Left lung (tissue), 10 donors: ENCODE data around the gene GCGR. TPM values are rescaled to one million over a fixed set of nuclear protein-coding genes. Genes with fewer than 3 reads are reported as not detected.

ENCODE experiments used
- ATAC-seq: fragments of 200-7000 bp; cut with Tn5 transposase; one replicate; pipeline ENCODE4 v1.9.1; 2020; ENCODE audit warnings: moderate library complexity
- DNase-seq, 4 donors: peaks; one replicate each; pipeline ENCODE4 v3.0.0-alpha.2; 2013 to 2020
- H3K27ac ChIP-seq, 2 donors: fragments of 200-600 bp; sonication (generic) in 1 of 2; one replicate each; pipeline versions ENCODE4 v1.5.0 to v1.8.0; 2020 to 2021
- H3K27me3 ChIP-seq, 2 donors: fragments of 200-600 bp; sonication (generic) in 1 of 2; one replicate each; pipeline versions ENCODE4 v1.5.0 to v1.8.0; 2020 to 2021
- H3K36me3 ChIP-seq, 2 donors: fragments of 200-600 bp; sonication (generic) in 1 of 2; one replicate each; pipeline versions ENCODE4 v1.5.0 to v1.8.0; 2020 to 2021
- H3K4me1 ChIP-seq, 2 donors: fragments of 200-600 bp; one replicate each; pipeline ENCODE4 v1.8.0; 2021
- H3K4me3 ChIP-seq, 2 donors: fragments of 200-600 bp; sonication (generic) in 1 of 2; one replicate each; pipeline versions ENCODE4 v1.5.0 to v1.8.0; 2020 to 2021; ENCODE audit warnings: mild to moderate bottlenecking in 1 of 2
- H3K9me3 ChIP-seq, 2 donors: fragments of 200-600 bp; sonication (generic) in 1 of 2; one replicate each; pipeline versions ENCODE4 v1.5.0 to v1.8.0; 2020 to 2021
- CTCF ChIP-seq, 2 donors: fragments of 200-600 bp; sonication (generic) in 1 of 2; IDR thresholded peaks; one replicate each; pipeline versions ENCODE4 v1.5.0 to v1.8.0; 2021; ENCODE audit warnings: antibody characterized with exemption in 2 of 2
- intact Hi-C, 2 donors: fragments of 100-400 bp; cut with DNase I; formaldehyde crosslinking; loops; one replicate each; pipeline versions ENCODE4 v1.11.2 to v1.14.2; 2022
- polyA plus RNA-seq, 6 donors: library from polyadenylated mRNA; unstranded; fragments of 120-200 nt; gene quantifications; one replicate each; pipeline ENCODE4 v1.2.1, GENCODE V29; 2013; ENCODE audit not compliant: insufficient read length in 6 of 6
- total RNA-seq, 2 donors: library from RNA; stranded (reverse); fragmentation: NEBNext Ultra II Directional; extraction: Animal tissue kit (Norgen Biotek cat#: 25700); gene quantifications; one replicate each; pipeline ENCODE4 v1.2.1, GENCODE V29; 2021
- donor health status: DM: no; HTN: yes; CAD: no.
- donor health status: DM: no; HTN: no; CAD: no.

The GCGR gene
- total and polyA plus RNA-seq, 8 donors = 0.13 to 0.37 (median 0.26) TPM; not detected in 3

GRCh38 chr17:81831957-81832607 is 28.1 kb downstream of the GCGR start:
- DNase-seq (peak in 3 of 4 donors; percentile 29 to 78 (median 59)), ATAC-seq (peak; percentile 52)
- intact Hi-C loops = no loop called here
- H3K27ac ChIP-seq = peak overlapping the region; percentile 86 to 90
- no peaks in the 10 kb centered on the region for H3K9me3 ChIP-seq
- no peak for TF ChIP-seq CTCF (IDR thresholded peaks at IDR 0.05)
- peak overlapping the region; percentile 58 to 80 for H3K4me3 ChIP-seq
- no peaks in the 10 kb centered on the region for H3K36me3 ChIP-seq
- no peaks in the 10 kb centered on the region for H3K27me3 ChIP-seq
- H3K4me1 ChIP-seq = peaks cover 15 to 39% of the 10 kb centered on the region in 2 donors

GRCh38 chr17:81832608-81833159 is 28.7 kb downstream of the GCGR start:
- H3K36me3 ChIP-seq = no peaks in the 10 kb centered on the region
- intact Hi-C loops = no loop called here
- no peaks in the 10 kb centered on the region for H3K27me3 ChIP-seq
- no peak for DNase-seq
- no peaks in the 10 kb centered on the region for H3K9me3 ChIP-seq
- peak; percentile 83 for ATAC-seq
- H3K27ac ChIP-seq = peak overlapping the region; percentile 86 to 90
- H3K4me1 ChIP-seq = peaks cover 15 to 44% of the 10 kb centered on the region in 2 donors
- H3K4me3 ChIP-seq = peak overlapping the region; percentile 58 to 80
- TF ChIP-seq CTCF (IDR thresholded peaks at IDR 0.05) = no peak

- ATAC-seq = peak; percentile 84
- no peak for TF ChIP-seq CTCF (IDR thresholded peaks at IDR 0.05)
- Histone ChIP-seq H3K9me3 (no peaks in the 10 kb centered on the region), H3K36me3 (no peaks in the 10 kb centered on the region), H3K4me3 (peak within 1 kb of the TSS; percentile 67 to 80), H3K27me3 (no peaks in the 10 kb centered on the region), H3K27ac (peak within 1 kb of the TSS; percentile 91 to 95), H3K4me1 (peaks cover 15 to 49% of the 10 kb centered on the region in 2 donors)
- intact Hi-C loops = no loop called here
- peak; percentile 89 to 99 (median 96) for DNase-seq
These were observed 29.4 kb downstream of the GCGR start, which contains the start of gene MCRIP1 for GRCh38 chr17:81833160-81833920. Gene MCRIP1, minus strand, starts transcription at chr17:81833291. Its CDS starts 8,785 bp downstream, at chr17:81824506.

GRCh38 chr17:81833921-81834830 is 30.2 kb downstream of the GCGR start:
- intact Hi-C loops = no loop called here
- H3K9me3 ChIP-seq = no peaks in the 10 kb centered on the region
- DNase-seq = no peak
- no peaks in the 10 kb centered on the region for H3K27me3 ChIP-seq
- ATAC-seq = no peak
- peak overlapping the region; percentile 67 to 80 for H3K4me3 ChIP-seq
- TF ChIP-seq CTCF (IDR thresholded peaks at IDR 0.05) = no peak
- no peaks in the 10 kb centered on the region for H3K36me3 ChIP-seq
- H3K27ac ChIP-seq = peak overlapping the region; percentile 91 to 95
- H3K4me1 ChIP-seq = peaks cover 15 to 56% of the 10 kb centered on the region in 2 donors
